CD14-positive monocyte (primary cell): ENCODE measurements around the gene DAB2. TPM values are rescaled to one million over a fixed set of nuclear protein-coding genes. Genes with fewer than 3 reads are reported as not detected.

Experiments
- DNase-seq, 3 donors: peaks; one replicate each; pipeline ENCODE4 v3.0.0-alpha.2; 2011 to 2022
- H2AFZ ChIP-seq: 2 replicates; pipeline ENCODE4 v1.6.0; 2012; ENCODE audit warnings: mild to moderate bottlenecking, low read depth, low read length, inconsistent platforms; ENCODE audit not compliant: insufficient read depth, poor library complexity, severe bottlenecking
- H3K27ac ChIP-seq, 2 donors: 1 replicate in 1 of 2; 2 replicates in 1 of 2; pipeline ENCODE4 v1.5.1; 2012 to 2013; ENCODE audit warnings: low read length in 2 of 2, control low read depth in 1 of 2, inconsistent platforms in 1 of 2, low read depth in 1 of 2, mild to moderate bottlenecking in 1 of 2
- H3K27me3 ChIP-seq, 2 donors: one replicate each; pipeline versions ENCODE4 v1.6.0 to v1.6.1; 2011 to 2013; ENCODE audit warnings: low read length in 2 of 2; ENCODE audit not compliant: control insufficient read depth in 2 of 2, insufficient read depth in 2 of 2
- H3K36me3 ChIP-seq, 2 donors: replicated peaks in 1 of 2; 1 replicate in 1 of 2; 2 replicates in 1 of 2; pipeline versions ENCODE4 v1.5.1 to v1.6.1; 2012 to 2013; ENCODE audit warnings: low read length in 2 of 2, control low read depth in 1 of 2, inconsistent platforms in 1 of 2, mild to moderate bottlenecking in 1 of 2; ENCODE audit not compliant: insufficient read depth in 2 of 2, control insufficient read depth in 1 of 2
- H3K4me1 ChIP-seq, 2 donors: 1 replicate in 1 of 2; 2 replicates in 1 of 2; pipeline versions ENCODE4 v1.5.1 to v1.6.1; 2012 to 2013; ENCODE audit warnings: low read length in 2 of 2, control low read depth in 1 of 2, inconsistent platforms in 1 of 2, mild to moderate bottlenecking in 1 of 2, moderate library complexity in 1 of 2; ENCODE audit not compliant: insufficient read depth in 2 of 2, control insufficient read depth in 1 of 2
- H3K4me2 ChIP-seq: replicated peaks from 2 replicates; pipeline ENCODE3; 2012; ENCODE audit warnings: low read length, moderate library complexity, mild to moderate bottlenecking; ENCODE audit not compliant: poor library complexity, severe bottlenecking; ENCODE audit errors: extremely low read depth
- H3K4me3 ChIP-seq, 3 experiments: fragments of 200-600 bp in 1 of 3; sonication (generic) in 1 of 3; replicated peaks in 1 of 3; 1 replicate in 2 of 3; 2 replicates in 1 of 3; pipeline ENCODE4 v1.5.1; 2011 to 2013; ENCODE audit warnings: low read length in 3 of 3, mild to moderate bottlenecking in 3 of 3, control low read depth in 2 of 3, low read depth in 2 of 3, inconsistent platforms in 1 of 3, moderate library complexity in 1 of 3
- H3K79me2 ChIP-seq: 2 replicates; pipeline ENCODE4 v1.6.0; 2012; ENCODE audit warnings: mild to moderate bottlenecking, control low read depth, inconsistent platforms, low read length, moderate library complexity; ENCODE audit not compliant: insufficient read depth
- H3K9ac ChIP-seq: 2 replicates; pipeline ENCODE4 v1.6.0; 2017; ENCODE audit warnings: low read length, mild to moderate bottlenecking; ENCODE audit not compliant: insufficient read depth, poor library complexity, severe bottlenecking
- H3K9me3 ChIP-seq, 2 donors: replicated peaks in 1 of 2; 1 replicate in 1 of 2; 2 replicates in 1 of 2; pipeline versions ENCODE4 v1.5.1 to v1.6.1; 2012 to 2013; ENCODE audit warnings: low read length in 2 of 2, control low read depth in 1 of 2; ENCODE audit not compliant: control insufficient read depth in 1 of 2, insufficient read depth in 1 of 2
- H4K20me1 ChIP-seq: 2 replicates; pipeline ENCODE4 v1.6.0; 2012; ENCODE audit warnings: mild to moderate bottlenecking, low read length, control low read depth, moderate library complexity; ENCODE audit not compliant: insufficient read depth
- H3K27ac Mint-ChIP-seq, 7 donors: one replicate each; pipeline ENCODE4 v1.8.0; 2020; ENCODE audit warnings: mild to moderate bottlenecking in 7 of 7, mixed read lengths in 7 of 7, moderate library complexity in 6 of 7, inconsistent platforms in 2 of 7
- H3K27me3 Mint-ChIP-seq, 3 donors: one replicate each; pipeline ENCODE4 v1.8.0; 2021 to 2022; ENCODE audit warnings: low read depth in 3 of 3, mild to moderate bottlenecking in 3 of 3, mixed read lengths in 3 of 3, moderate library complexity in 3 of 3, inconsistent platforms in 1 of 3
- H3K36me3 Mint-ChIP-seq, 2 donors: one replicate each; pipeline ENCODE4 v1.8.0; 2020; ENCODE audit warnings: mixed read lengths in 2 of 2, inconsistent platforms in 1 of 2, mild to moderate bottlenecking in 1 of 2
- H3K4me1 Mint-ChIP-seq: one replicate; pipeline ENCODE4 v1.8.0; 2020; ENCODE audit warnings: mild to moderate bottlenecking, mixed read lengths
- H3K4me3 Mint-ChIP-seq, 2 donors: one replicate each; pipeline ENCODE4 v1.8.0; 2020; ENCODE audit warnings: mild to moderate bottlenecking in 2 of 2, mixed read lengths in 2 of 2, moderate library complexity in 1 of 2
- H3K9me3 Mint-ChIP-seq, 7 donors: one replicate each; pipeline ENCODE4 v1.8.0; 2020 to 2022; ENCODE audit warnings: mixed read lengths in 7 of 7, mild to moderate bottlenecking in 6 of 7, moderate library complexity in 6 of 7, inconsistent platforms in 2 of 7
- CTCF ChIP-seq: fragments of 200-600 bp; IDR thresholded peaks from one replicate; pipeline ENCODE4 v1.8.0; 2022; ENCODE audit warnings: antibody characterized with exemption, mild to moderate bottlenecking
- WGBS: methylation state at CpG from one replicate; pipeline ENCODE4 v1.1.5; 2013; ENCODE audit warnings: missing lambda C conversion rate; ENCODE audit not compliant: insufficient coverage; 5-methylcytosine and 5-hydroxymethylcytosine counted together
- intact Hi-C, 2 donors: fragments of 100-400 bp; cut with micrococcal nuclease; formaldehyde crosslinking; loops; one replicate each; pipeline versions ENCODE4 v1.15.0 to v1.15.1; 2023
- polyA plus RNA-seq, 3 donors: library from polyadenylated mRNA; depleted of rRNA in 1 of 3; unstranded in 2 of 3; stranded (reverse) in 1 of 3; fragments of 300-500 nt in 2 of 3; fragments of >200 nt in 1 of 3; fragmentation: Illumina TruSeq in 2 of 3; gene quantifications; 1 replicate in 2 of 3; 2 replicates in 1 of 3; pipeline ENCODE4 v1.2.3, GENCODE V29; 2012 to 2021

Gene DAB2
- polyA plus RNA-seq, 3 donors, result 0.98 to 4.8 (median 3.0) TPM

GRCh38 chr5:39465097-39465496 lies 40.3 kb upstream of the DAB2 start:
- Histone ChIP-seq H3K4me2 (no peak overlapping the region), H3K9me3 (no peaks in the 10 kb centered on the region), H4K20me1 (no peaks in the 10 kb centered on the region), H3K27me3 (no peaks in the 10 kb centered on the region), H3K79me2 (no peaks in the 10 kb centered on the region), H3K4me3 (no peak overlapping the region), H3K4me1 (peaks cover 57 to 67% of the 10 kb centered on the region in 2 donors), H3K9ac (no peak overlapping the region), H2AFZ (no peak overlapping the region), H3K27ac (no peak overlapping the region), H3K36me3 (no peaks in the 10 kb centered on the region)
- Mint-ChIP-seq H3K4me1 (peaks cover 56% of the 10 kb centered on the region), H3K27me3 (peaks cover 0 to 5% (median 0%) of the 10 kb centered on the region in 3 donors), H3K9me3 (peaks cover 0 to 1% (median 0%) of the 10 kb centered on the region in 7 donors), H3K27ac (peak overlapping the region in 1 of 7 donors; percentile 11), H3K36me3 (peaks cover 2 to 3% of the 10 kb centered on the region in 2 donors), H3K4me3 (no peak overlapping the region)
- no peak for DNase-seq
- TF ChIP-seq CTCF, result no peak
- no CpG with 5 or more reads among the region's 2 CpGs for WGBS
- intact Hi-C loops, result loop anchor here in 1 of 2 donors (10.0 kb wide), 2 partner anchors 50 to 80 kb away; no protein-coding TSS in a partner anchor

- Mint-ChIP-seq H3K4me3 (no peak overlapping the region), H3K27ac (no peak overlapping the region), H3K4me1 (peaks cover 48% of the 10 kb centered on the region), H3K27me3 (peaks cover 0 to 5% (median 0%) of the 10 kb centered on the region in 3 donors), H3K36me3 (peaks cover 2 to 3% of the 10 kb centered on the region in 2 donors), H3K9me3 (peaks cover 0 to 1% (median 0%) of the 10 kb centered on the region in 7 donors)
- Histone ChIP-seq H3K27me3 (no peaks in the 10 kb centered on the region), H3K4me2 (no peak overlapping the region), H3K79me2 (no peaks in the 10 kb centered on the region), H4K20me1 (no peaks in the 10 kb centered on the region), H3K4me1 (peaks cover 51 to 61% of the 10 kb centered on the region in 2 donors), H3K36me3 (no peaks in the 10 kb centered on the region), H3K9ac (no peak overlapping the region), H2AFZ (no peak overlapping the region), H3K27ac (no peak overlapping the region), H3K9me3 (no peaks in the 10 kb centered on the region), H3K4me3 (no peak overlapping the region)
- intact Hi-C loops, result loop anchor here in 1 of 2 donors (10.0 kb wide), 2 partner anchors 49 to 81 kb away; no protein-coding TSS in a partner anchor
- WGBS, result 64% methylated on average over 3 of the region's 5 CpGs
- TF ChIP-seq CTCF, result no peak
- no peak for DNase-seq
Observed at GRCh38 chr5:39464088-39464487, 39.3 kb upstream of the DAB2 start.
